ENCODE data around the gene C11orf16.
A peak's percentile ranks its signal among the peaks of the same experiment; 100 is the strongest.
"Not testable (repeated sequence)": the region's sequence is repeated elsewhere in the genome, so short reads cannot be mapped to it uniquely, and the experiment has no call there.

The C11orf16 gene

GRCh38 chr11:8911029-8911823 lies 21.5 kb downstream of the C11orf16 start, which contains the start of gene AKIP1:
TSS of gene AKIP1 (plus strand) at chr11:8911189. CDS start at chr11:8911450, 261 bp downstream.
- no peak for TF ChIP-seq CTCF (IDR thresholded peaks at IDR 0.05; ENCODE audit: insufficient read depth, missing control alignments)
- FAIRE-seq (no peak), DNase-seq (ENCODE audit: insufficient read length, low spot score) (peak; percentile 87)

GRCh38 chr11:8910649-8911026 lies 22.1 kb downstream of the C11orf16 start:
- FAIRE-seq = no peak
- TF ChIP-seq CTCF (IDR thresholded peaks at IDR 0.05; ENCODE audit: insufficient read depth, missing control alignments) = no peak
- no peak for DNase-seq (ENCODE audit: insufficient read length, low spot score)

GRCh38 chr11:8908099-8908498 lies 24.6 kb downstream of the C11orf16 start:
- no peak for FAIRE-seq
- TF ChIP-seq CTCF (IDR thresholded peaks at IDR 0.05; ENCODE audit: insufficient read depth, missing control alignments) = no peak

GRCh38 chr11:8907116-8907515 lies 25.6 kb downstream of the C11orf16 start:
- DNase-seq (ENCODE audit: insufficient read length, low spot score) (no peak), FAIRE-seq (no peak)

More at GRCh38 chr11:8908099-8908498, 24.6 kb downstream of the C11orf16 start:
- DNase-seq (ENCODE audit: insufficient read length, low spot score) = no peak

GRCh38 chr11:8905528-8906165 lies 27.1 kb downstream of the C11orf16 start:
- DNase-seq (ENCODE audit: insufficient read length, low spot score) (no peak), FAIRE-seq (no peak)
- no peak for TF ChIP-seq CTCF (IDR thresholded peaks at IDR 0.05; ENCODE audit: insufficient read depth, missing control alignments)

More at GRCh38 chr11:8907116-8907515, 25.6 kb downstream of the C11orf16 start:
- TF ChIP-seq CTCF (IDR thresholded peaks at IDR 0.05; ENCODE audit: insufficient read depth, missing control alignments) = no peak

GRCh38 chr11:8899119-8899753 lies 33.5 kb downstream of the C11orf16 start:
- FAIRE-seq (peak; percentile 6), DNase-seq (ENCODE audit: insufficient read length, low spot score) (no peak)
- no peak for TF ChIP-seq CTCF (IDR thresholded peaks at IDR 0.05; ENCODE audit: insufficient read depth, missing control alignments)

- FAIRE-seq; DNase-seq (ENCODE audit: insufficient read length, low spot score): not testable (repeated sequence)
Observed at GRCh38 chr11:8891185-8891584, 41.6 kb downstream of the C11orf16 start.

Data from D721Med (cell line).